OCI-LY1 (cell line): Measurements from ENCODE around the gene THNSL1.

Experiments
- EZH2 ChIP-seq: fragments of 200-600 bp; sonication (generic), shearing (Covaris generic); IDR thresholded peaks from 2 replicates; pipeline ENCODE4 v1.8.0; 2017; ENCODE audit warnings: borderline replicate concordance, mixed run types, mild to moderate bottlenecking, antibody characterized with exemption, low read length, moderate library complexity, mixed read lengths
- TF ChIP-seq, protein P1 (sequence below): fragments of 200-600 bp; sonication (generic), shearing (Covaris generic); IDR thresholded peaks from 2 replicates; pipeline ENCODE4 v1.5.1; 2017; ENCODE audit warnings: mild to moderate bottlenecking, antibody characterized with exemption, low read length, moderate library complexity, mixed read lengths

DNA sequence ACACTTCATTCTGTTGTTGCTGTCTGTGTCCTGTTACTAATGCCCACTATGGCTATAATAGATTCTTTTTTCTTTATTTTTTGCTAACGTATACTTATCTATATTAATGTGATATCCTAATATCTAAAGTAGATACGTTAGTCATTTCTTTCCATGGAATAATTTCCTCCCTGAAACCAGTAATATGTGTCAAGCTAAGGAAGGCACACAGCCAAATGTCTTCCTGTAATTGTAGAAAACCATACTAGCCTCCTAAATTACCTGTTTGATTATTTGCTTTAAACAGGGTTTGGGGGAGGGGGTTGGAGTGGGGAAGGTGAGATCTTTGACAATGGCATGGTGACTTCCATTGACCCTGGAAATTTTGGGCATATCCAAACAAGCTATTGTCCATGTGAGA lies 56.4 kb downstream of the THNSL1 start:
- TF ChIP-seq, protein P1, sequence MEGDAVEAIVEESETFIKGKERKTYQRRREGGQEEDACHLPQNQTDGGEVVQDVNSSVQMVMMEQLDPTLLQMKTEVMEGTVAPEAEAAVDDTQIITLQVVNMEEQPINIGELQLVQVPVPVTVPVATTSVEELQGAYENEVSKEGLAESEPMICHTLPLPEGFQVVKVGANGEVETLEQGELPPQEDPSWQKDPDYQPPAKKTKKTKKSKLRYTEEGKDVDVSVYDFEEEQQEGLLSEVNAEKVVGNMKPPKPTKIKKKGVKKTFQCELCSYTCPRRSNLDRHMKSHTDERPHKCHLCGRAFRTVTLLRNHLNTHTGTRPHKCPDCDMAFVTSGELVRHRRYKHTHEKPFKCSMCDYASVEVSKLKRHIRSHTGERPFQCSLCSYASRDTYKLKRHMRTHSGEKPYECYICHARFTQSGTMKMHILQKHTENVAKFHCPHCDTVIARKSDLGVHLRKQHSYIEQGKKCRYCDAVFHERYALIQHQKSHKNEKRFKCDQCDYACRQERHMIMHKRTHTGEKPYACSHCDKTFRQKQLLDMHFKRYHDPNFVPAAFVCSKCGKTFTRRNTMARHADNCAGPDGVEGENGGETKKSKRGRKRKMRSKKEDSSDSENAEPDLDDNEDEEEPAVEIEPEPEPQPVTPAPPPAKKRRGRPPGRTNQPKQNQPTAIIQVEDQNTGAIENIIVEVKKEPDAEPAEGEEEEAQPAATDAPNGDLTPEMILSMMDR: no peak
- TF ChIP-seq EZH2: no peak
